Erythroblast (primary cell): ENCODE measurements around the gene RPS6KC1.
"Not testable (repeated sequence)": the region's sequence is repeated elsewhere in the genome, so short reads cannot be mapped to it uniquely, and the experiment has no call there.

ENCODE experiments used
- DNase-seq, 2 experiments: peaks; one replicate each; lab custom pipeline; 2025; lab: John Stamatoyannopoulos, UW
- GATA1 ChIP-seq: IDR thresholded peaks from 2 replicates; pipeline ENCODE4 v1.6.1; 2011; ENCODE audit warnings: low read depth, mild to moderate bottlenecking, control low read depth, low read length, moderate library complexity
- POLR2A ChIP-seq: IDR thresholded peaks from 2 replicates; pipeline ENCODE4 v1.6.1; 2011; ENCODE audit warnings: mild to moderate bottlenecking, low read length

RPS6KC1 gene

GRCh38 chr1:213186168-213186567 lies 135.1 kb downstream of the RPS6KC1 start:
- DNase-seq, result peak; percentile 11 to 14
- no peak for TF ChIP-seq POLR2A
- no peak for TF ChIP-seq GATA1

- TF ChIP-seq POLR2A (no peak), GATA1 (no peak)
- no peak for DNase-seq
These were observed 141.0 kb downstream of the RPS6KC1 start for GRCh38 chr1:213192026-213192425.

- TF ChIP-seq POLR2A (no peak), GATA1 (no peak)
- no peak for DNase-seq
These were observed 143.3 kb downstream of the RPS6KC1 start for GRCh38 chr1:213194383-213194782.

GRCh38 chr1:213194855-213195254 lies 143.8 kb downstream of the RPS6KC1 start:
- DNase-seq, result no peak
- TF ChIP-seq POLR2A (no peak), GATA1 (no peak)

- DNase-seq, result not testable (repeated sequence)
These were observed 145.4 kb downstream of the RPS6KC1 start for GRCh38 chr1:213196328-213197054.

GRCh38 chr1:213200630-213201029 lies 149.6 kb downstream of the RPS6KC1 start:
- TF ChIP-seq GATA1 (no peak), POLR2A (no peak)
- DNase-seq, result no peak

- DNase-seq, result no peak
- TF ChIP-seq GATA1, result no peak
- no peak for TF ChIP-seq POLR2A
These were observed 150.5 kb downstream of the RPS6KC1 start for GRCh38 chr1:213201380-213202155.

GRCh38 chr1:213211201-213211600 lies 160.2 kb downstream of the RPS6KC1 start:
- DNase-seq, result no peak
- no peak for TF ChIP-seq POLR2A
- no peak for TF ChIP-seq GATA1

GRCh38 chr1:213219076-213219475 lies 168.0 kb downstream of the RPS6KC1 start:
- DNase-seq, result not testable (repeated sequence)

- DNase-seq, result no peak
- TF ChIP-seq POLR2A (no peak), GATA1 (no peak)
These were observed 170.2 kb downstream of the RPS6KC1 start for GRCh38 chr1:213221209-213221608.

- DNase-seq, result no peak
- TF ChIP-seq GATA1 (no peak), POLR2A (no peak)
These were observed 176.4 kb downstream of the RPS6KC1 start for GRCh38 chr1:213227458-213227857.

GRCh38 chr1:213231795-213232231 lies 180.8 kb downstream of the RPS6KC1 start:
- no peak for DNase-seq
- no peak for TF ChIP-seq GATA1
- TF ChIP-seq POLR2A, result no peak

- DNase-seq, result no peak
- TF ChIP-seq POLR2A (no peak), GATA1 (no peak)
These were observed 191.8 kb downstream of the RPS6KC1 start for GRCh38 chr1:213242883-213243282.

- peak; percentile 55 to 71 for DNase-seq
- TF ChIP-seq GATA1, result no peak
- no peak for TF ChIP-seq POLR2A
These were observed 193.6 kb downstream of the RPS6KC1 start for GRCh38 chr1:213244664-213245091.

GRCh38 chr1:213245260-213245910 lies 194.3 kb downstream of the RPS6KC1 start:
- TF ChIP-seq POLR2A (no peak), GATA1 (no peak)
- no peak for DNase-seq
